MM.1S (cell line): ENCODE measurements around the gene LMBR1L.

ENCODE experiments used
- DNase-seq: peaks from one replicate; pipeline ENCODE4 v3.0.0-alpha.2; 2015
- H2AFZ ChIP-seq: fragments of 300-600 bp; sonication (generic); 2 replicates; pipeline ENCODE4 v1.6.0; 2016; ENCODE audit warnings: antibody characterized with exemption, low read length
- H3F3A ChIP-seq: fragments of 300-600 bp; sonication (generic); 2 replicates; pipeline ENCODE4 v1.6.1; 2016; ENCODE audit warnings: mild to moderate bottlenecking, antibody characterized with exemption, low read length, moderate library complexity, mixed read lengths; ENCODE audit not compliant: insufficient read depth
- H3K27ac ChIP-seq: fragments of 300-600 bp; sonication (generic); 2 replicates; pipeline ENCODE4 v1.5.1; 2016; ENCODE audit warnings: mild to moderate bottlenecking, low read length
- H3K27me3 ChIP-seq: fragments of 300-600 bp; sonication (generic); replicated peaks from 2 replicates; pipeline ENCODE4 v1.6.0; 2016; ENCODE audit warnings: low read length; ENCODE audit not compliant: insufficient read depth
- H3K36me3 ChIP-seq: fragments of 300-600 bp; sonication (generic); replicated peaks from 2 replicates; pipeline ENCODE4 v1.6.1; 2016; ENCODE audit warnings: mild to moderate bottlenecking, low read length, mixed read lengths; ENCODE audit not compliant: insufficient read depth
- H3K4me1 ChIP-seq: fragments of 300-600 bp; sonication (generic); 2 replicates; pipeline ENCODE4 v1.6.1; 2016; ENCODE audit warnings: low read length, mixed read lengths
- H3K4me2 ChIP-seq: fragments of 300-600 bp; sonication (generic); 2 replicates; pipeline ENCODE4 v1.6.0; 2016; ENCODE audit warnings: low read depth, low read length
- H3K4me3 ChIP-seq: fragments of 300-600 bp; sonication (generic); 2 replicates; pipeline ENCODE4 v1.5.1; 2016; ENCODE audit warnings: low read length, mixed read lengths
- H3K79me2 ChIP-seq: fragments of 300-600 bp; sonication (generic); 2 replicates; pipeline ENCODE4 v1.6.1; 2016; ENCODE audit warnings: mixed run types, low read length, mixed read lengths
- H3K9ac ChIP-seq: fragments of 300-600 bp; sonication (generic); 2 replicates; pipeline ENCODE4 v1.6.1; 2016; ENCODE audit warnings: low read length, mixed read lengths
- H3K9me2 ChIP-seq: fragments of 300-600 bp; sonication (generic); replicated peaks from 2 replicates; pipeline ENCODE4 v1.6.1; 2016; ENCODE audit warnings: mild to moderate bottlenecking, low read length, mixed read lengths; ENCODE audit not compliant: insufficient read depth
- H3K9me3 ChIP-seq: fragments of 300-600 bp; sonication (generic); replicated peaks from 2 replicates; pipeline ENCODE4 v1.6.1; 2016; ENCODE audit warnings: mild to moderate bottlenecking, low read length, mixed read lengths; ENCODE audit not compliant: insufficient read depth
- H4K20me1 ChIP-seq: fragments of 300-600 bp; sonication (generic); 2 replicates; pipeline ENCODE4 v1.6.1; 2016; ENCODE audit warnings: mild to moderate bottlenecking, low read length, moderate library complexity, mixed read lengths; ENCODE audit not compliant: insufficient read depth
- CTCF ChIP-seq: fragments of 300-600 bp; sonication (generic); IDR thresholded peaks from 2 replicates; pipeline ENCODE4 v1.5.1; 2016; ENCODE audit warnings: antibody characterized with exemption, low read length, mixed read lengths
- EZH2 ChIP-seq: fragments of 300-600 bp; sonication (generic); optimal IDR thresholded peaks from 2 replicates; pipeline ENCODE3; 2017; ENCODE audit warnings: low read depth, mild to moderate bottlenecking, antibody characterized with exemption, low read length, mixed read lengths
- EZH2phosphoT487 ChIP-seq: fragments of 300-600 bp; sonication (generic); IDR thresholded peaks from 2 replicates; pipeline ENCODE4 v1.6.1; 2018; ENCODE audit warnings: antibody characterized with exemption, low read length

LMBR1L gene

GRCh38 chr12:49050507-49051372 is 59.9 kb downstream of the LMBR1L start:
- peaks cover 3% of the 10 kb centered on the region for H4K20me1 ChIP-seq
- DNase-seq = no peak
- TF ChIP-seq EZH2 = no peak
- TF ChIP-seq CTCF = no peak
- no peak for TF ChIP-seq EZH2phosphoT487
- 0 out of 2 replicates have a peak, but pooled peaks cover 2% of the 10 kb centered on the region for H3K4me1 ChIP-seq
- H3K36me3 ChIP-seq = peaks cover 14% of the 10 kb centered on the region
- no peaks in the 10 kb centered on the region for H3F3A ChIP-seq
- H3K27ac ChIP-seq = no peak overlapping the region
- no peaks in the 10 kb centered on the region for H3K9me2 ChIP-seq
- H3K4me2 ChIP-seq = no peak overlapping the region
- H3K9ac ChIP-seq = no peak overlapping the region
- H3K79me2 ChIP-seq = peaks cover 29% of the 10 kb centered on the region
- H3K4me3 ChIP-seq = no peak overlapping the region
- H3K9me3 ChIP-seq = no peaks in the 10 kb centered on the region
- no peak overlapping the region for H2AFZ ChIP-seq
- no peaks in the 10 kb centered on the region for H3K27me3 ChIP-seq

- Histone ChIP-seq H3K27ac (no peak overlapping the region), H3K9me3 (no peaks in the 10 kb centered on the region), H3K4me3 (no peak overlapping the region), H3K79me2 (peaks cover 18% of the 10 kb centered on the region), H3F3A (no peaks in the 10 kb centered on the region), H4K20me1 (no peaks in the 10 kb centered on the region), H3K9me2 (no peaks in the 10 kb centered on the region), H3K4me2 (no peak overlapping the region), H3K4me1 (no peaks in the 10 kb centered on the region), H3K36me3 (peaks cover 11% of the 10 kb centered on the region), H3K9ac (no peak overlapping the region), H3K27me3 (no peaks in the 10 kb centered on the region), H2AFZ (no peak overlapping the region)
- TF ChIP-seq EZH2phosphoT487 (no peak), CTCF (no peak), EZH2 (no peak)
- no peak for DNase-seq
Measured at GRCh38 chr12:49049566-49050224, 61.0 kb downstream of the LMBR1L start.

DNA sequence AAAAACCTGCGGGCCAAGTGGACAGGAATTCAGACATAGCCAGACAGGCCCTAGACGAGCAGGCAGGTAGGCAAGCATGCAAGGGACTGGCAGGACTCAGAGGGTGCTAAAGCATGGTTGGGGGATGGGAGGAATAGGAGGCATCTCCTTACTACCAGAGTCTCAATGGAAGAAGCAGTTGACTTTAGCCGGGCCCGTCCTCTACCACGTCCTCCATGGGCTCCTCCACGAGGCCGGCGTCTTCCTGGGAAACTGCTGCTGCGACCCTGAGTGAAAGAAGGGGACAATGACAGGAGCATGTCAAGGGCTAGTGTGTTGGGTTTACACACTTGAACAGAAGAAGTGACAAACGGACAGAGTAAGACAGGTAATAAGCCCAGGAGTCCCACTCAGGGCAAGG is 61.7 kb downstream of the LMBR1L start:
- DNase-seq = no peak
- Histone ChIP-seq H3F3A (no peaks in the 10 kb centered on the region), H4K20me1 (no peaks in the 10 kb centered on the region), H3K9me2 (no peaks in the 10 kb centered on the region), H3K4me1 (no peaks in the 10 kb centered on the region), H3K9me3 (no peaks in the 10 kb centered on the region), H3K4me3 (no peak overlapping the region), H3K4me2 (no peak overlapping the region), H3K27ac (no peak overlapping the region), H3K36me3 (peaks cover 9% of the 10 kb centered on the region; the same call in 1 of the 2 replicates), H3K27me3 (no peaks in the 10 kb centered on the region), H3K9ac (no peak overlapping the region), H3K79me2 (peaks cover 11% of the 10 kb centered on the region), H2AFZ (no peak overlapping the region)
- no peak for TF ChIP-seq EZH2
- no peak for TF ChIP-seq EZH2phosphoT487
- no peak for TF ChIP-seq CTCF
